ENCODE data around the gene CADM1. TPM values are rescaled to one million over a fixed set of nuclear protein-coding genes. Genes with fewer than 3 reads are reported as not detected.

CADM1 gene
- total and polyA plus RNA-seq, 10 of the 15 experiments (the other 5 are each of a cell fraction or from before 2014, with no cell fraction given): 0.03 to 0.48 (median 0.15) TPM; not detected in 3

DNA sequence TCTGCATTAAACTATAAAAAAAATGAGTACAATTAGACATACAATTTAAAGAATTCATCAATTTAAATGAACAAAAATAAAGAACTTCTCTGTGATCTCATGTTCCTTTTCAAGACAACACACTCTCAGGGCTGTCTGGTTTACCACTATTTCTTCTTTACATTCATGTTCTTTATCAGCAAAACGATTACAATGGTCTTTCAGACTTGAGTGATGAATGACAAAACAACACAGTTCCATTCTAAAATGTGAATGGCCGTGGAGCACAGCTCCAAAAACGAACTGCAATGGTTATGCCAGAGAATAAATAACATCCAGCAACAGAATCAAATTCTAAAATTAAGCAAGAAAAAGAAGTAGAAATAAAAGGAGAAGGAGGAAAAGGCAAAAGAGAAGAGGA lies 113.1 kb downstream of the CADM1 start (continued):
- TF ChIP-seq RCOR1 (conservative IDR thresholded peaks at IDR 0.05; ENCODE audit: low read depth, low read length): no peak
- TF ChIP-seq, protein P1, sequence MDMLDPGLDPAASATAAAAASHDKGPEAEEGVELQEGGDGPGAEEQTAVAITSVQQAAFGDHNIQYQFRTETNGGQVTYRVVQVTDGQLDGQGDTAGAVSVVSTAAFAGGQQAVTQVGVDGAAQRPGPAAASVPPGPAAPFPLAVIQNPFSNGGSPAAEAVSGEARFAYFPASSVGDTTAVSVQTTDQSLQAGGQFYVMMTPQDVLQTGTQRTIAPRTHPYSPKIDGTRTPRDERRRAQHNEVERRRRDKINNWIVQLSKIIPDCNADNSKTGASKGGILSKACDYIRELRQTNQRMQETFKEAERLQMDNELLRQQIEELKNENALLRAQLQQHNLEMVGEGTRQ (IDR thresholded peaks at IDR 0.05; ENCODE audit: borderline replicate concordance, low read depth, low read length): no peak
- no peak for TF ChIP-seq POLR2AphosphoS5 (IDR thresholded peaks at IDR 0.05; ENCODE audit: low read length)
- TF ChIP-seq CUX1 (IDR thresholded peaks at IDR 0.05; ENCODE audit: insufficient replicate concordance, low read depth, low read length): no peak
- TF ChIP-seq, protein P2, sequence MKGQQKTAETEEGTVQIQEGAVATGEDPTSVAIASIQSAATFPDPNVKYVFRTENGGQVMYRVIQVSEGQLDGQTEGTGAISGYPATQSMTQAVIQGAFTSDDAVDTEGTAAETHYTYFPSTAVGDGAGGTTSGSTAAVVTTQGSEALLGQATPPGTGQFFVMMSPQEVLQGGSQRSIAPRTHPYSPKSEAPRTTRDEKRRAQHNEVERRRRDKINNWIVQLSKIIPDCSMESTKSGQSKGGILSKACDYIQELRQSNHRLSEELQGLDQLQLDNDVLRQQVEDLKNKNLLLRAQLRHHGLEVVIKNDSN (IDR thresholded peaks at IDR 0.05; ENCODE audit: borderline replicate concordance, extremely low read length, insufficient read depth, low read depth, low read length): no peak
